Fibroblast of gingiva (primary cell): ENCODE results near the gene ABCG4.

Experiments
- DNase-seq: peaks from one replicate; pipeline ENCODE4 v3.0.0-alpha.2; 2011; ENCODE audit warnings: low read depth

The ABCG4 gene

GRCh38 chr11:119206511-119207414 lies 57.9 kb downstream of the ABCG4 start:
- no peak for DNase-seq

GRCh38 chr11:119207415-119207960 lies 58.6 kb downstream of the ABCG4 start:
- no peak for DNase-seq

- DNase-seq = no peak
Observed at GRCh38 chr11:119209186-119209585, 60.3 kb downstream of the ABCG4 start.

- DNase-seq = no peak
Observed at GRCh38 chr11:119210050-119210449, 61.2 kb downstream of the ABCG4 start.
